HepG2 (cell line): ENCODE results near the gene TTBK2. TPM values are rescaled to one million over a fixed set of nuclear protein-coding genes. Genes with fewer than 3 reads are reported as not detected.

Source experiments
- AGO2 ChIP-seq: fragments of 200-400 bp; formaldehyde crosslinking; optimal IDR thresholded peaks from 2 replicates; pipeline ENCODE3; 2017; ENCODE audit warnings: mild to moderate bottlenecking, low read depth, low read length, moderate library complexity
- DNMT3B ChIP-seq: conservative IDR thresholded peaks from 2 replicates; pipeline ENCODE4 v1.6.1; 2016; ENCODE audit warnings: missing biosample characterization, control low read depth
- GATAD2A ChIP-seq: IDR thresholded peaks from 2 replicates; pipeline ENCODE4 v1.6.1; 2016
- HNF4G ChIP-seq, 2 experiments: sonication (generic) in 1 of 2; formaldehyde crosslinking in 1 of 2; IDR thresholded peaks; 2 replicates each; pipeline versions ENCODE4 v1.4.0 to v1.6.1; 2011 to 2020; ENCODE audit warnings: borderline replicate concordance in 2 of 2, low read depth in 2 of 2, mild to moderate bottlenecking in 2 of 2, low read length in 1 of 2, missing genetic modification reagents in 1 of 2, moderate library complexity in 1 of 2
- KDM1A ChIP-seq: IDR thresholded peaks from 2 replicates; pipeline ENCODE4 v1.6.1; 2016; ENCODE audit warnings: missing compliant biosample characterization
- MATR3 ChIP-seq: sonication (generic); formaldehyde crosslinking; IDR thresholded peaks from 2 replicates; pipeline ENCODE4 v1.4.0; 2020; ENCODE audit warnings: missing genetic modification reagents
- NFYC ChIP-seq: IDR thresholded peaks from 2 replicates; pipeline ENCODE4 v1.6.1; 2016; ENCODE audit warnings: missing genetic modification reagents, missing compliant biosample characterization
- SNAI1 ChIP-seq: sonication (generic); formaldehyde crosslinking; IDR thresholded peaks from 2 replicates; pipeline ENCODE4 v1.5.0; 2020; ENCODE audit warnings: mild to moderate bottlenecking, missing genetic modification reagents, borderline replicate concordance
- TFAP4 ChIP-seq: sonication (generic); IDR thresholded peaks from 2 replicates; pipeline ENCODE4 v1.6.1; 2016; ENCODE audit warnings: low read depth, borderline replicate concordance
- THAP11 ChIP-seq: IDR thresholded peaks from 2 replicates; pipeline ENCODE4 v1.6.1; 2016; ENCODE audit warnings: missing biosample characterization, missing genetic modification reagents
- XRCC5 ChIP-seq: fragments of 200-400 bp; formaldehyde crosslinking; optimal IDR thresholded peaks from 2 replicates; pipeline ENCODE3; 2017; ENCODE audit warnings: mild to moderate bottlenecking, low read length
- ZNF513 ChIP-seq: sonication (generic); formaldehyde crosslinking; conservative IDR thresholded peaks from 2 replicates; pipeline ENCODE4 v1.5.0; 2020; ENCODE audit warnings: missing genetic modification reagents
- ZNF562 ChIP-seq: sonication (generic); formaldehyde crosslinking; IDR thresholded peaks from 2 replicates; pipeline ENCODE4 v1.8.0; 2022; ENCODE audit warnings: missing genetic modification reagents, borderline replicate concordance
- ZSCAN31 ChIP-seq: sonication (generic); formaldehyde crosslinking; IDR thresholded peaks from 2 replicates; pipeline ENCODE4 v1.5.0; 2020; ENCODE audit warnings: low read depth, mild to moderate bottlenecking, missing genetic modification reagents
- polyA plus RNA-seq, 8 experiments: library from polyadenylated mRNA; depleted of rRNA in 3 of 8; stranded (reverse) in 7 of 8; unstranded in 1 of 8; fragments of >200 nt; fragmentation: Illumina TruSeq in 4 of 8; extraction: Trizol in 4 of 8; gene quantifications; 2 replicates each; pipeline versions ENCODE4 v1.2.1 to v1.2.3, GENCODE V29; 2011 to 2016; ENCODE audit warnings: low read depth in 4 of 8, missing spikeins in 1 of 8, mixed read lengths in 1 of 8; ENCODE audit not compliant: insufficient read depth in 1 of 8
- total RNA-seq, 5 experiments: library from RNA; depleted of rRNA; stranded (reverse); fragments of >200 nt; fragmentation: Illumina TruSeq; extraction: Trizol; gene quantifications; 2 replicates each; pipeline ENCODE4 v1.2.3, GENCODE V29; 2016; ENCODE audit warnings: low read depth in 1 of 5
- TF ChIP-seq, protein P1 (sequence below): sonication (generic); formaldehyde crosslinking; IDR thresholded peaks from 2 replicates; pipeline ENCODE4 v1.5.0; 2020; ENCODE audit warnings: mild to moderate bottlenecking, missing genetic modification reagents, borderline replicate concordance
- TF ChIP-seq, protein P2 (sequence below): sonication (generic); formaldehyde crosslinking; IDR thresholded peaks from 2 replicates; pipeline ENCODE4 v1.5.0; 2020; ENCODE audit warnings: missing genetic modification reagents
- TF ChIP-seq, protein P3 (sequence below): sonication (generic); formaldehyde crosslinking; IDR thresholded peaks from 2 replicates; pipeline ENCODE4 v1.8.0; 2022; ENCODE audit warnings: mild to moderate bottlenecking, missing genetic modification reagents, moderate library complexity
- TF ChIP-seq, protein P4 (sequence below): sonication (generic); formaldehyde crosslinking; IDR thresholded peaks from 2 replicates; pipeline ENCODE4 v1.5.0; 2020; ENCODE audit warnings: mild to moderate bottlenecking, missing genetic modification reagents

Gene TTBK2
- total and polyA plus RNA-seq, 2 of the 13 experiments (the other 11 are each of a cell fraction or from before 2014, with no cell fraction given): 5.1 to 7.4 TPM

DNA sequence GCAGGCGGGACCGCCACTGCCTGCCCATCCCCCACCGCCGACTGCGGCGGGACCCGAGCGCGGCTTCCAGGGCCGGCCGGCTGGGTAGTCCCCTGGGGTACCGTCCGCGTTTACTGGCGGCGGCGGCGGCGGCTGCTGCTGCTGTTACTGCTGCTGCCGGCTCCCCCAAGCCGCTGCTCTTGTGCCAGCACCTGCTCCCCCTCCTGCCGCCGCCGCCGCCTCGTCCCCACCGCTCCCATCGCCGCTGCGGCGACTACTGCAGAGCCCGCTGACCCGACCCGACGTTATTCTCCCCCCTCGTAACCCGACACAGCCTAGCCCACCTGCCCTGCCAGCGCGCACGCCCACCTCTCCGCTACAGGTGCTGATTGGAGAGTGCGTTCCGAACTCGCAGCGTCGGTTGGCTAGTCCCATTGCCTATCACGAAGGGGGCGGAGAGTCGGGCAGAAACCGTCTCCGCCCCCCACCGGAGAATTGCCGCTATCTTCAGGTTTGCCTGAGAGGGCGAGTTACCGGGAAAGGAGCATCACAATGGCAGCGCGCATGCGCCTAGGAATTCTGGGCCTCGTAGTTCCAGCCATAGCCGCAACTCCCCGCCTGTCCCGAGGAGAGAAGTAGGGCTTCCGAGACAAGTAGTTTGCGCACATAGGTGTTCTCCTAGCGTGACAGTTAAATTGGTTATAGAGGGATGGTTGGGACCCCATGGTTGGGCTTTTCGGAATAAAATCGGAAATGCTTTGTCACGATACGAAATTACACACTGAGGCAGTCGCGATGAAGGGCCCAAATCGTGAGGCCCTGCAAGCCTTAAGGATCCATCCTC lies at the start of gene TTBK2 (continued):
- no peak for TF ChIP-seq HNF4G (IDR thresholded peaks at IDR 0.05; ENCODE audit: borderline replicate concordance, low read depth, low read length)
- no peak for TF ChIP-seq HNF4G (CRISPR knock-in tag; IDR thresholded peaks at IDR 0.05; ENCODE audit: borderline replicate concordance, low read depth)
- no peak for TF ChIP-seq GATAD2A (CRISPR knock-in tag)
- TF ChIP-seq, protein P1, sequence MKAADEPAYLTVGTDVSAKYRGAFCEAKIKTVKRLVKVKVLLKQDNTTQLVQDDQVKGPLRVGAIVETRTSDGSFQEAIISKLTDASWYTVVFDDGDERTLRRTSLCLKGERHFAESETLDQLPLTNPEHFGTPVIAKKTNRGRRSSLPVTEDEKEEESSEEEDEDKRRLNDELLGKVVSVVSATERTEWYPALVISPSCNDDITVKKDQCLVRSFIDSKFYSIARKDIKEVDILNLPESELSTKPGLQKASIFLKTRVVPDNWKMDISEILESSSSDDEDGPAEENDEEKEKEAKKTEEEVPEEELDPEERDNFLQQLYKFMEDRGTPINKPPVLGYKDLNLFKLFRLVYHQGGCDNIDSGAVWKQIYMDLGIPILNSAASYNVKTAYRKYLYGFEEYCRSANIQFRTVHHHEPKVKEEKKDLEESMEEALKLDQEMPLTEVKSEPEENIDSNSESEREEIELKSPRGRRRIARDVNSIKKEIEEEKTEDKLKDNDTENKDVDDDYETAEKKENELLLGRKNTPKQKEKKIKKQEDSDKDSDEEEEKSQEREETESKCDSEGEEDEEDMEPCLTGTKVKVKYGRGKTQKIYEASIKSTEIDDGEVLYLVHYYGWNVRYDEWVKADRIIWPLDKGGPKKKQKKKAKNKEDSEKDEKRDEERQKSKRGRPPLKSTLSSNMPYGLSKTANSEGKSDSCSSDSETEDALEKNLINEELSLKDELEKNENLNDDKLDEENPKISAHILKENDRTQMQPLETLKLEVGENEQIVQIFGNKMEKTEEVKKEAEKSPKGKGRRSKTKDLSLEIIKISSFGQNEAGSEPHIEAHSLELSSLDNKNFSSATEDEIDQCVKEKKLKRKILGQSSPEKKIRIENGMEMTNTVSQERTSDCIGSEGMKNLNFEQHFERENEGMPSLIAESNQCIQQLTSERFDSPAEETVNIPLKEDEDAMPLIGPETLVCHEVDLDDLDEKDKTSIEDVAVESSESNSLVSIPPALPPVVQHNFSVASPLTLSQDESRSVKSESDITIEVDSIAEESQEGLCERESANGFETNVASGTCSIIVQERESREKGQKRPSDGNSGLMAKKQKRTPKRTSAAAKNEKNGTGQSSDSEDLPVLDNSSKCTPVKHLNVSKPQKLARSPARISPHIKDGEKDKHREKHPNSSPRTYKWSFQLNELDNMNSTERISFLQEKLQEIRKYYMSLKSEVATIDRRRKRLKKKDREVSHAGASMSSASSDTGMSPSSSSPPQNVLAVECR: peak; percentile 72; the same call in 1 of the 2 replicates
- peak; percentile 83 for TF ChIP-seq XRCC5
- TF ChIP-seq MATR3 (CRISPR knock-in tag): no peak
- TF ChIP-seq SNAI1 (CRISPR knock-in tag): no peak
- 0 out of 2 replicates have a peak, but pooled peaks have one; percentile 85 for TF ChIP-seq DNMT3B (CRISPR knock-in tag)
- peak; percentile 97 for TF ChIP-seq THAP11
- TF ChIP-seq NFYC (CRISPR knock-in tag): peak; percentile 100
- TF ChIP-seq ZNF513 (CRISPR knock-in tag): no peak
- TF ChIP-seq TFAP4: peak; percentile 55; the same call in 1 of the 2 replicates
- TF ChIP-seq, protein P2, sequence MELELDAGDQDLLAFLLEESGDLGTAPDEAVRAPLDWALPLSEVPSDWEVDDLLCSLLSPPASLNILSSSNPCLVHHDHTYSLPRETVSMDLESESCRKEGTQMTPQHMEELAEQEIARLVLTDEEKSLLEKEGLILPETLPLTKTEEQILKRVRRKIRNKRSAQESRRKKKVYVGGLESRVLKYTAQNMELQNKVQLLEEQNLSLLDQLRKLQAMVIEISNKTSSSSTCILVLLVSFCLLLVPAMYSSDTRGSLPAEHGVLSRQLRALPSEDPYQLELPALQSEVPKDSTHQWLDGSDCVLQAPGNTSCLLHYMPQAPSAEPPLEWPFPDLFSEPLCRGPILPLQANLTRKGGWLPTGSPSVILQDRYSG: no peak
- TF ChIP-seq KDM1A (CRISPR knock-in tag): no peak
- no peak for TF ChIP-seq ZNF562 (CRISPR knock-in tag)
- TF ChIP-seq, protein P3, sequence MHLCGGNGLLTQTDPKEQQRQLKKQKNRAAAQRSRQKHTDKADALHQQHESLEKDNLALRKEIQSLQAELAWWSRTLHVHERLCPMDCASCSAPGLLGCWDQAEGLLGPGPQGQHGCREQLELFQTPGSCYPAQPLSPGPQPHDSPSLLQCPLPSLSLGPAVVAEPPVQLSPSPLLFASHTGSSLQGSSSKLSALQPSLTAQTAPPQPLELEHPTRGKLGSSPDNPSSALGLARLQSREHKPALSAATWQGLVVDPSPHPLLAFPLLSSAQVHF: no peak
- TF ChIP-seq, protein P4, sequence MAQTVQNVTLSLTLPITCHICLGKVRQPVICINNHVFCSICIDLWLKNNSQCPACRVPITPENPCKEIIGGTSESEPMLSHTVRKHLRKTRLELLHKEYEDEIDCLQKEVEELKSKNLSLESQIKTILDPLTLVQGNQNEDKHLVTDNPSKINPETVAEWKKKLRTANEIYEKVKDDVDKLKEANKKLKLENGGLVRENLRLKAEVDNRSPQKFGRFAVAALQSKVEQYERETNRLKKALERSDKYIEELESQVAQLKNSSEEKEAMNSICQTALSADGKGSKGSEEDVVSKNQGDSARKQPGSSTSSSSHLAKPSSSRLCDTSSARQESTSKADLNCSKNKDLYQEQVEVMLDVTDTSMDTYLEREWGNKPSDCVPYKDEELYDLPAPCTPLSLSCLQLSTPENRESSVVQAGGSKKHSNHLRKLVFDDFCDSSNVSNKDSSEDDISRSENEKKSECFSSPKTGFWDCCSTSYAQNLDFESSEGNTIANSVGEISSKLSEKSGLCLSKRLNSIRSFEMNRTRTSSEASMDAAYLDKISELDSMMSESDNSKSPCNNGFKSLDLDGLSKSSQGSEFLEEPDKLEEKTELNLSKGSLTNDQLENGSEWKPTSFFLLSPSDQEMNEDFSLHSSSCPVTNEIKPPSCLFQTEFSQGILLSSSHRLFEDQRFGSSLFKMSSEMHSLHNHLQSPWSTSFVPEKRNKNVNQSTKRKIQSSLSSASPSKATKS: no peak
- TF ChIP-seq ZSCAN31 (CRISPR knock-in tag): no peak
- peak; percentile 43 for TF ChIP-seq AGO2
